ENCODE measurements around the gene CDK5RAP1. TPM values are rescaled to one million over a fixed set of nuclear protein-coding genes. Genes with fewer than 3 reads are reported as not detected.

The CDK5RAP1 gene
- total and polyA plus RNA-seq, 2 of the 8 experiments (the other 6 are each of a cell fraction or from before 2014, with no cell fraction given): 37.8 to 46.6 TPM

- TF ChIP-seq RXRA (IDR thresholded peaks at IDR 0.05; ENCODE audit: insufficient read depth, low read depth, low read length): no peak
Measured at GRCh38 chr20:33377366-33377765, 24.0 kb downstream of the CDK5RAP1 start (continued).

Data from H1 (cell line).